RWPE2 (cell line): ENCODE results near the gene INTS13.

Experiments
- ATAC-seq: fragments of 200-7000 bp; cut with Tn5 transposase; 3 replicates; pipeline ENCODE4 v1.9.1; 2021; ENCODE audit warnings: low read depth
- DNase-seq: peaks from one replicate; pipeline ENCODE4 v3.0.0-alpha.2; 2020; ENCODE audit warnings: low spot score
- H3K27ac ChIP-seq: fragments of 450-650 bp; 2 replicates; pipeline ENCODE4 v1.5.1; 2017; ENCODE audit warnings: mild to moderate bottlenecking; ENCODE audit not compliant: poor library complexity, severe bottlenecking
- H3K27me3 ChIP-seq: fragments of 250-450 bp; sonication (Bioruptor Pico); 2 replicates; pipeline ENCODE4 v1.5.1; 2021; ENCODE audit warnings: mild to moderate bottlenecking, moderate library complexity; ENCODE audit not compliant: insufficient read depth, poor library complexity, severe bottlenecking
- H3K36me3 ChIP-seq: fragments of 250-450 bp; sonication (Bioruptor Pico); 2 replicates; pipeline ENCODE4 v1.5.1; 2020; ENCODE audit warnings: low read depth, mild to moderate bottlenecking, moderate library complexity
- H3K4me1 ChIP-seq: fragments of 250-450 bp; sonication (Bioruptor Pico); 2 replicates; pipeline ENCODE4 v1.5.1; 2021; ENCODE audit warnings: mild to moderate bottlenecking, moderate library complexity; ENCODE audit not compliant: insufficient read depth, poor library complexity, severe bottlenecking
- H3K4me3 ChIP-seq: fragments of 250-450 bp; sonication (Bioruptor Pico); 2 replicates; pipeline ENCODE4 v1.5.1; 2021; ENCODE audit warnings: mild to moderate bottlenecking, moderate library complexity; ENCODE audit not compliant: severe bottlenecking
- H3K9me3 ChIP-seq: fragments of 250-450 bp; sonication (Bioruptor Pico); 2 replicates; pipeline ENCODE4 v1.5.1; 2021; ENCODE audit warnings: mild to moderate bottlenecking, moderate library complexity; ENCODE audit not compliant: severe bottlenecking
- CTCF ChIP-seq: fragments of 450-650 bp; IDR thresholded peaks from one replicate; pipeline ENCODE4 v1.5.1; 2017; ENCODE audit warnings: mild to moderate bottlenecking, moderate library complexity; ENCODE audit not compliant: poor library complexity, severe bottlenecking

The INTS13 gene

DNA sequence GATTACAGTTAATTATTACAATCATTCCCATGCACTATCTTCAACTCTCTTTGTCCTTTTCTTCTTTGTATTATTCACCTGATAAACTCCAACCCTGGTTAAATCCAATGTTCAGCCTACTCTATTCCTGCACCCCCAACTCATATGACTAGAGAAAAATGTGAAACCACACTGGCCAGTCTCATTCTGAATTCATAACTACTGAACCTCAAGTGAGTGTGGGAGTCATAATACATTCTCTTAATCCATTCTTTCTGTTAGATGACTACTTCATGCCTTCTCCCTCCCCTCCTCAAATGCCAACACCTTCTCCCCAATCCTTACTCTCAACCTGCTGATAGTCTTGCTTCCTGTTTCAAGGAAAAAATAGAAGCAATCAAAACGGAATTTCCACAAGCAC, 82.4 kb downstream of the INTS13 start:
- no peak for DNase-seq
- no peak for TF ChIP-seq CTCF
- H3K27me3 ChIP-seq = no peaks in the 10 kb centered on the region
- no peak overlapping the region for H3K27ac ChIP-seq
- H3K9me3 ChIP-seq = no peaks in the 10 kb centered on the region
- no peak for ATAC-seq
- H3K36me3 ChIP-seq = no peaks in the 10 kb centered on the region
- no peak overlapping the region for H3K4me3 ChIP-seq
- no peaks in the 10 kb centered on the region for H3K4me1 ChIP-seq
